WTC11 (cell line): ENCODE results near the gene EXD3. TPM values are rescaled to one million over a fixed set of nuclear protein-coding genes. Genes with fewer than 3 reads are reported as not detected.

Experiments used
- ATAC-seq: fragments of 200-7000 bp; cut with Tn5 transposase; 2 replicates; pipeline ENCODE4 v1.10.0; 2021; ENCODE audit warnings: mild to moderate bottlenecking, moderate library complexity
- CTCF ChIA-PET: fragments of 300-600 bp; sonication (Branson Sonifier 250); formaldehyde crosslinking; loops from one replicate; lab custom pipeline; 2021; ENCODE audit warnings: antibody characterized with exemption; lab: Charles Lee
- POLR2A ChIA-PET: fragments of 350-600 bp; sonication (Branson Sonifier 250); formaldehyde crosslinking; loops from one replicate; lab custom pipeline; 2021; ENCODE audit warnings: antibody characterized with exemption; lab: Charles Lee
- DNase-seq: peaks from one replicate; pipeline ENCODE4 v3.0.0; 2021; ENCODE audit warnings: low spot score
- H3K27ac Mint-ChIP-seq: 2 replicates; pipeline ENCODE4 v1.8.0; 2021; ENCODE audit warnings: mixed read lengths
- H3K27me3 Mint-ChIP-seq: 2 replicates; pipeline ENCODE4 v1.8.0; 2021; ENCODE audit warnings: low read depth, mild to moderate bottlenecking, moderate library complexity, mixed read lengths
- H3K36me3 Mint-ChIP-seq: 2 replicates; pipeline ENCODE4 v1.8.0; 2021; ENCODE audit warnings: mixed read lengths
- H3K4me1 Mint-ChIP-seq: 2 replicates; pipeline ENCODE4 v1.8.0; 2022; ENCODE audit warnings: mixed read lengths
- H3K4me3 Mint-ChIP-seq: 2 replicates; pipeline ENCODE4 v1.8.0; 2021; ENCODE audit warnings: mild to moderate bottlenecking, moderate library complexity, mixed read lengths
- H3K9me3 Mint-ChIP-seq: 2 replicates; pipeline ENCODE4 v1.8.0; 2021; ENCODE audit warnings: mixed read lengths
- ETV6 ChIP-seq: sonication (generic); formaldehyde crosslinking; IDR thresholded peaks from 2 replicates; pipeline ENCODE4 v1.8.1; 2022; ENCODE audit warnings: mild to moderate bottlenecking, missing genetic modification reagents
- HMGA2 ChIP-seq: fragments of 250-450 bp; sonication (Bioruptor Pico); IDR thresholded peaks from 2 replicates; pipeline ENCODE4 v1.4.0; 2021; ENCODE audit warnings: mild to moderate bottlenecking, moderate library complexity
- MXD4 ChIP-seq: fragments of 250-450 bp; sonication (Bioruptor Pico); IDR thresholded peaks from 2 replicates; pipeline ENCODE4 v1.8.0; 2021; ENCODE audit warnings: mild to moderate bottlenecking, moderate library complexity, borderline replicate concordance
- PRRX2 ChIP-seq: fragments of 250-450 bp; sonication (Bioruptor Pico); IDR thresholded peaks from 2 replicates; pipeline ENCODE4 v1.8.0; 2021; ENCODE audit warnings: mild to moderate bottlenecking
- TEAD1 ChIP-seq: sonication (generic); formaldehyde crosslinking; IDR thresholded peaks from 2 replicates; pipeline ENCODE4 v1.8.0; 2022; ENCODE audit warnings: mild to moderate bottlenecking, missing genetic modification reagents
- ZNF423 ChIP-seq: fragments of 250-450 bp; sonication (Bioruptor Pico); IDR thresholded peaks from 2 replicates; pipeline ENCODE4 v2.1.2; 2022; ENCODE audit warnings: mild to moderate bottlenecking, moderate library complexity
- ZNF671 ChIP-seq: fragments of 250-450 bp; sonication (Bioruptor Pico); IDR thresholded peaks from 2 replicates; pipeline ENCODE4 v1.8.0; 2021; ENCODE audit warnings: mild to moderate bottlenecking
- total RNA-seq: library from RNA; stranded (reverse); gene quantifications from 3 replicates; pipeline ENCODE4 v1.2.3, GENCODE V29; 2021
- TF ChIP-seq, protein P1 (sequence below): sonication (generic); formaldehyde crosslinking; IDR thresholded peaks from 2 replicates; pipeline ENCODE4 v1.8.0; 2022; ENCODE audit warnings: mild to moderate bottlenecking, missing genetic modification reagents
- TF ChIP-seq, protein P2 (sequence below): fragments of 250-450 bp; sonication (Bioruptor Pico); IDR thresholded peaks from 2 replicates; pipeline ENCODE4 v2.1.2; 2022; ENCODE audit warnings: mild to moderate bottlenecking, moderate library complexity
- TF ChIP-seq, protein P3 (sequence below): sonication (generic); formaldehyde crosslinking; IDR thresholded peaks from 2 replicates; pipeline ENCODE4 v1.8.0; 2022; ENCODE audit warnings: mild to moderate bottlenecking, missing genetic modification reagents
- TF ChIP-seq, protein P4 (sequence below): fragments of 250-450 bp; sonication (Bioruptor Pico); IDR thresholded peaks from 2 replicates; pipeline ENCODE4 v1.9.0; 2021; ENCODE audit warnings: mild to moderate bottlenecking
- TF ChIP-seq, protein P5 (sequence below): fragments of 200-600 bp; IDR thresholded peaks from 2 replicates; pipeline ENCODE4 v1.8.0; 2022; ENCODE audit warnings: antibody characterized with exemption
- TF ChIP-seq, protein P6 (sequence below): fragments of 250-450 bp; sonication (Bioruptor Pico); conservative IDR thresholded peaks from 2 replicates; pipeline ENCODE4 v1.9.0; 2021; ENCODE audit warnings: mild to moderate bottlenecking
- TF ChIP-seq, protein P7 (sequence below): sonication (generic); formaldehyde crosslinking; IDR thresholded peaks from 2 replicates; pipeline ENCODE4 v1.8.0; 2023; ENCODE audit warnings: mild to moderate bottlenecking, missing genetic modification reagents
- TF ChIP-seq, protein P8 (sequence below): sonication (generic); formaldehyde crosslinking; IDR thresholded peaks from 2 replicates; pipeline ENCODE4 v1.8.1; 2023; ENCODE audit warnings: mild to moderate bottlenecking, missing genetic modification reagents, borderline replicate concordance

The EXD3 gene
- total RNA-seq, 1 experiment from 2014 or later: 21.2 TPM

DNA sequence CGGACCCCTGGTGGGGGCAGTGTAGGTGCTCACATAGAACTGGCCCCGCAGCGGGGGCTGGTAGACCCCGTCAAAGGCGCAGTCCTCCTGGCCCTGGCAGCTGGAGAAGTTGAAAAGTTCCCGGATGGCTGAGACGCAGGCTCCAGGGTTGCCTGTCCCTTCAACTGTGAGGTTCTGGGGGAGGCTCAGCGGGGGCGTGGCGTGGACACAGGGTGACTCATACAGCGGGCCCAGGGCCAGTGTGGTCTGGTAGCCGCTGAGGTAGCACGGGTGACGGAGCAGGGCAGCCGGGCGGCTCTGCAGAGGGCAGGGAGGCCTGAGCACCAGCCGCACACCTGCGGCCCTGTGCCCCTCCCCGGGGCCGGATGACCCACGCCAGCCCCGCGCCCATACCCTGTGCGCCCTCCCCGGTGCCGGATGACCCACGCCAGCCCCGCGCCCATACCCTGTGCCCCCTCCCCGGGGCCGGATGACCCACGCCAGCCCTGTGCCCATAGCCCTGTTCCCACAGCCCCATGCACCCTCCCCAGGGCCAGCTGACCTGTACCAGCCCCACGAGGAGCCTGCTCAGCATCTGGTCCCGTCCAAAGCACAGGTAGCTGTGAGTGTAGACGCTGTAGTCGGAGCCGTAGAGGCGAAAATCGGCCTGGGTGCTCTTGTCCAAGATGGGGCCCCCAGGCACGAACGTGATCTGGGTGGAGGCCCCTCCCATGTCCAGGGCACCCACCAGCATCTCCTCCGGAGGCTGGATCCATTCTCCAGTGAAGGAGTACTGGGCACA, 13.2 kb upstream of the EXD3 start:
- DNase-seq: peak; percentile 11
- ATAC-seq: no peak
- TF ChIP-seq HMGA2 (no peak), PRRX2 (CRISPR knock-in tag) (no peak), ZNF671 (CRISPR knock-in tag) (no peak), ZNF423 (CRISPR knock-in tag) (no peak), ETV6 (no peak), TEAD1 (no peak), MXD4 (CRISPR knock-in tag) (no peak)
- TF ChIP-seq, protein P1, sequence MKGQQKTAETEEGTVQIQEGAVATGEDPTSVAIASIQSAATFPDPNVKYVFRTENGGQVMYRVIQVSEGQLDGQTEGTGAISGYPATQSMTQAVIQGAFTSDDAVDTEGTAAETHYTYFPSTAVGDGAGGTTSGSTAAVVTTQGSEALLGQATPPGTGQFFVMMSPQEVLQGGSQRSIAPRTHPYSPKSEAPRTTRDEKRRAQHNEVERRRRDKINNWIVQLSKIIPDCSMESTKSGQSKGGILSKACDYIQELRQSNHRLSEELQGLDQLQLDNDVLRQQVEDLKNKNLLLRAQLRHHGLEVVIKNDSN (CRISPR knock-in tag): no peak
- TF ChIP-seq, protein P2, sequence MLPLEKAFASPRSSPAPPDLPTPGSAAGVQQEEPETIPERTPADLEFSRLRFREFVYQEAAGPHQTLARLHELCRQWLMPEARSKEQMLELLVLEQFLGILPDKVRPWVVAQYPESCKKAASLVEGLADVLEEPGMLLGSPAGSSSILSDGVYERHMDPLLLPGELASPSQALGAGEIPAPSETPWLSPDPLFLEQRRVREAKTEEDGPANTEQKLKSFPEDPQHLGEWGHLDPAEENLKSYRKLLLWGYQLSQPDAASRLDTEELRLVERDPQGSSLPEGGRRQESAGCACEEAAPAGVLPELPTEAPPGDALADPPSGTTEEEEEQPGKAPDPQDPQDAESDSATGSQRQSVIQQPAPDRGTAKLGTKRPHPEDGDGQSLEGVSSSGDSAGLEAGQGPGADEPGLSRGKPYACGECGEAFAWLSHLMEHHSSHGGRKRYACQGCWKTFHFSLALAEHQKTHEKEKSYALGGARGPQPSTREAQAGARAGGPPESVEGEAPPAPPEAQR (CRISPR knock-in tag): no peak
- TF ChIP-seq, protein P3, sequence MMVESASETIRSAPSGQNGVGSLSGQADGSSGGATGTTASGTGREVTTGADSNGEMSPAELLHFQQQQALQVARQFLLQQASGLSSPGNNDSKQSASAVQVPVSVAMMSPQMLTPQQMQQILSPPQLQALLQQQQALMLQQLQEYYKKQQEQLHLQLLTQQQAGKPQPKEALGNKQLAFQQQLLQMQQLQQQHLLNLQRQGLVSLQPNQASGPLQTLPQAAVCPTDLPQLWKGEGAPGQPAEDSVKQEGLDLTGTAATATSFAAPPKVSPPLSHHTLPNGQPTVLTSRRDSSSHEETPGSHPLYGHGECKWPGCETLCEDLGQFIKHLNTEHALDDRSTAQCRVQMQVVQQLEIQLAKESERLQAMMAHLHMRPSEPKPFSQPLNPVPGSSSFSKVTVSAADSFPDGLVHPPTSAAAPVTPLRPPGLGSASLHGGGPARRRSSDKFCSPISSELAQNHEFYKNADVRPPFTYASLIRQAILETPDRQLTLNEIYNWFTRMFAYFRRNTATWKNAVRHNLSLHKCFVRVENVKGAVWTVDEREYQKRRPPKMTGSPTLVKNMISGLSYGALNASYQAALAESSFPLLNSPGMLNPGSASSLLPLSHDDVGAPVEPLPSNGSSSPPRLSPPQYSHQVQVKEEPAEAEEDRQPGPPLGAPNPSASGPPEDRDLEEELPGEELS (CRISPR knock-in tag): no peak
- TF ChIP-seq, protein P4, sequence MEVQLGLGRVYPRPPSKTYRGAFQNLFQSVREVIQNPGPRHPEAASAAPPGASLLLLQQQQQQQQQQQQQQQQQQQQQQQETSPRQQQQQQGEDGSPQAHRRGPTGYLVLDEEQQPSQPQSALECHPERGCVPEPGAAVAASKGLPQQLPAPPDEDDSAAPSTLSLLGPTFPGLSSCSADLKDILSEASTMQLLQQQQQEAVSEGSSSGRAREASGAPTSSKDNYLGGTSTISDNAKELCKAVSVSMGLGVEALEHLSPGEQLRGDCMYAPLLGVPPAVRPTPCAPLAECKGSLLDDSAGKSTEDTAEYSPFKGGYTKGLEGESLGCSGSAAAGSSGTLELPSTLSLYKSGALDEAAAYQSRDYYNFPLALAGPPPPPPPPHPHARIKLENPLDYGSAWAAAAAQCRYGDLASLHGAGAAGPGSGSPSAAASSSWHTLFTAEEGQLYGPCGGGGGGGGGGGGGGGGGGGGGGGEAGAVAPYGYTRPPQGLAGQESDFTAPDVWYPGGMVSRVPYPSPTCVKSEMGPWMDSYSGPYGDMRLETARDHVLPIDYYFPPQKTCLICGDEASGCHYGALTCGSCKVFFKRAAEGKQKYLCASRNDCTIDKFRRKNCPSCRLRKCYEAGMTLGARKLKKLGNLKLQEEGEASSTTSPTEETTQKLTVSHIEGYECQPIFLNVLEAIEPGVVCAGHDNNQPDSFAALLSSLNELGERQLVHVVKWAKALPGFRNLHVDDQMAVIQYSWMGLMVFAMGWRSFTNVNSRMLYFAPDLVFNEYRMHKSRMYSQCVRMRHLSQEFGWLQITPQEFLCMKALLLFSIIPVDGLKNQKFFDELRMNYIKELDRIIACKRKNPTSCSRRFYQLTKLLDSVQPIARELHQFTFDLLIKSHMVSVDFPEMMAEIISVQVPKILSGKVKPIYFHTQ (CRISPR knock-in tag): no peak
- TF ChIP-seq, protein P5, sequence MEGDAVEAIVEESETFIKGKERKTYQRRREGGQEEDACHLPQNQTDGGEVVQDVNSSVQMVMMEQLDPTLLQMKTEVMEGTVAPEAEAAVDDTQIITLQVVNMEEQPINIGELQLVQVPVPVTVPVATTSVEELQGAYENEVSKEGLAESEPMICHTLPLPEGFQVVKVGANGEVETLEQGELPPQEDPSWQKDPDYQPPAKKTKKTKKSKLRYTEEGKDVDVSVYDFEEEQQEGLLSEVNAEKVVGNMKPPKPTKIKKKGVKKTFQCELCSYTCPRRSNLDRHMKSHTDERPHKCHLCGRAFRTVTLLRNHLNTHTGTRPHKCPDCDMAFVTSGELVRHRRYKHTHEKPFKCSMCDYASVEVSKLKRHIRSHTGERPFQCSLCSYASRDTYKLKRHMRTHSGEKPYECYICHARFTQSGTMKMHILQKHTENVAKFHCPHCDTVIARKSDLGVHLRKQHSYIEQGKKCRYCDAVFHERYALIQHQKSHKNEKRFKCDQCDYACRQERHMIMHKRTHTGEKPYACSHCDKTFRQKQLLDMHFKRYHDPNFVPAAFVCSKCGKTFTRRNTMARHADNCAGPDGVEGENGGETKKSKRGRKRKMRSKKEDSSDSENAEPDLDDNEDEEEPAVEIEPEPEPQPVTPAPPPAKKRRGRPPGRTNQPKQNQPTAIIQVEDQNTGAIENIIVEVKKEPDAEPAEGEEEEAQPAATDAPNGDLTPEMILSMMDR: no peak
- TF ChIP-seq, protein P6, sequence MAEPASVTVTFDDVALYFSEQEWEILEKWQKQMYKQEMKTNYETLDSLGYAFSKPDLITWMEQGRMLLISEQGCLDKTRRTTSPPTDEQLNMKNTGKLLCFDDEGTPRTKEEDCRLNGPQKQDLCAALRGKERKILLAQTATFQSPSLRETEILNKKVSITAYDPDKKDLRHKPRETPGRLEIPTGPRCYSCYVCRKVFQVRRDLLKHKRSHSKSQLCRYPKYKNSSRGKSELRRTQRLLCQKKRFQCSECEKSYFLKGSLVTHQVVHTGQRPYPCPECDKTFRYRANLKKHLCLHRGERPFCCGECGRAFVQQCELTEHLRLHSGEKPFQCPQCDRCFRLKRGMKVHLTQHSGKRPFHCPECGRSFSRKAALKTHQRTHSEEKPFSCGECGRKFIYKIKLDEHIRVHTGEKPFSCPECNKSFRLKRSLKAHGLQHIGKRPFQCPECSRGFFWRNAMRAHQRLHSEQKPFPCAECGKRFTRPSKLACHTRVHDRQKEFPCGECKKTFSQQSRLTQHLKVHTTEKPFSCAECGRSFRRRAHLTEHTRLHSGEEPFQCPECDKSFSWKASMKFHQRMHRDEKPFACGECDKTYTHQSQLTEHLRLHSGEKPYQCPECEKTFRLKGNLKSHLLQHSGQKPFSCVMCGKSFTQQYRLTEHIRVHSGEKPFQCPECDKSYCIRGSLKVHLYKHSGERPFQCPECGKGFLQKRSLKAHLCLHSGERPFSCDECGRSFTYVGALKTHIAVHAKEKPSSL (CRISPR knock-in tag): no peak
- TF ChIP-seq, protein P7, sequence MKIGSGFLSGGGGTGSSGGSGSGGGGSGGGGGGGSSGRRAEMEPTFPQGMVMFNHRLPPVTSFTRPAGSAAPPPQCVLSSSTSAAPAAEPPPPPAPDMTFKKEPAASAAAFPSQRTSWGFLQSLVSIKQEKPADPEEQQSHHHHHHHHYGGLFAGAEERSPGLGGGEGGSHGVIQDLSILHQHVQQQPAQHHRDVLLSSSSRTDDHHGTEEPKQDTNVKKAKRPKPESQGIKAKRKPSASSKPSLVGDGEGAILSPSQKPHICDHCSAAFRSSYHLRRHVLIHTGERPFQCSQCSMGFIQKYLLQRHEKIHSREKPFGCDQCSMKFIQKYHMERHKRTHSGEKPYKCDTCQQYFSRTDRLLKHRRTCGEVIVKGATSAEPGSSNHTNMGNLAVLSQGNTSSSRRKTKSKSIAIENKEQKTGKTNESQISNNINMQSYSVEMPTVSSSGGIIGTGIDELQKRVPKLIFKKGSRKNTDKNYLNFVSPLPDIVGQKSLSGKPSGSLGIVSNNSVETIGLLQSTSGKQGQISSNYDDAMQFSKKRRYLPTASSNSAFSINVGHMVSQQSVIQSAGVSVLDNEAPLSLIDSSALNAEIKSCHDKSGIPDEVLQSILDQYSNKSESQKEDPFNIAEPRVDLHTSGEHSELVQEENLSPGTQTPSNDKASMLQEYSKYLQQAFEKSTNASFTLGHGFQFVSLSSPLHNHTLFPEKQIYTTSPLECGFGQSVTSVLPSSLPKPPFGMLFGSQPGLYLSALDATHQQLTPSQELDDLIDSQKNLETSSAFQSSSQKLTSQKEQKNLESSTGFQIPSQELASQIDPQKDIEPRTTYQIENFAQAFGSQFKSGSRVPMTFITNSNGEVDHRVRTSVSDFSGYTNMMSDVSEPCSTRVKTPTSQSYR (CRISPR knock-in tag): no peak
- TF ChIP-seq, protein P8, sequence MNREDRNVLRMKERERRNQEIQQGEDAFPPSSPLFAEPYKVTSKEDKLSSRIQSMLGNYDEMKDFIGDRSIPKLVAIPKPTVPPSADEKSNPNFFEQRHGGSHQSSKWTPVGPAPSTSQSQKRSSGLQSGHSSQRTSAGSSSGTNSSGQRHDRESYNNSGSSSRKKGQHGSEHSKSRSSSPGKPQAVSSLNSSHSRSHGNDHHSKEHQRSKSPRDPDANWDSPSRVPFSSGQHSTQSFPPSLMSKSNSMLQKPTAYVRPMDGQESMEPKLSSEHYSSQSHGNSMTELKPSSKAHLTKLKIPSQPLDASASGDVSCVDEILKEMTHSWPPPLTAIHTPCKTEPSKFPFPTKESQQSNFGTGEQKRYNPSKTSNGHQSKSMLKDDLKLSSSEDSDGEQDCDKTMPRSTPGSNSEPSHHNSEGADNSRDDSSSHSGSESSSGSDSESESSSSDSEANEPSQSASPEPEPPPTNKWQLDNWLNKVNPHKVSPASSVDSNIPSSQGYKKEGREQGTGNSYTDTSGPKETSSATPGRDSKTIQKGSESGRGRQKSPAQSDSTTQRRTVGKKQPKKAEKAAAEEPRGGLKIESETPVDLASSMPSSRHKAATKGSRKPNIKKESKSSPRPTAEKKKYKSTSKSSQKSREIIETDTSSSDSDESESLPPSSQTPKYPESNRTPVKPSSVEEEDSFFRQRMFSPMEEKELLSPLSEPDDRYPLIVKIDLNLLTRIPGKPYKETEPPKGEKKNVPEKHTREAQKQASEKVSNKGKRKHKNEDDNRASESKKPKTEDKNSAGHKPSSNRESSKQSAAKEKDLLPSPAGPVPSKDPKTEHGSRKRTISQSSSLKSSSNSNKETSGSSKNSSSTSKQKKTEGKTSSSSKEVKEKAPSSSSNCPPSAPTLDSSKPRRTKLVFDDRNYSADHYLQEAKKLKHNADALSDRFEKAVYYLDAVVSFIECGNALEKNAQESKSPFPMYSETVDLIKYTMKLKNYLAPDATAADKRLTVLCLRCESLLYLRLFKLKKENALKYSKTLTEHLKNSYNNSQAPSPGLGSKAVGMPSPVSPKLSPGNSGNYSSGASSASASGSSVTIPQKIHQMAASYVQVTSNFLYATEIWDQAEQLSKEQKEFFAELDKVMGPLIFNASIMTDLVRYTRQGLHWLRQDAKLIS: no peak
- CTCF ChIA-PET: interaction anchor here (1.0 to 1.8 kb wide), 3 partner anchors 13 to 150 kb away, joined by 3 to 14 read pairs (median 3); partner anchors contain the start of genes EXD3 and NOXA1
- H3K4me1 Mint-ChIP-seq: no peaks in the 10 kb centered on the region
- H3K4me3 Mint-ChIP-seq: no peak overlapping the region
- H3K27me3 Mint-ChIP-seq: no peaks in the 10 kb centered on the region
- POLR2A ChIA-PET: no interaction called here
- H3K36me3 Mint-ChIP-seq: no peaks in the 10 kb centered on the region
- H3K9me3 Mint-ChIP-seq: no peaks in the 10 kb centered on the region
- H3K27ac Mint-ChIP-seq: no peak overlapping the region
